Pancreas (tissue), 10 donors: Measurements from ENCODE around the gene KCNG2. TPM values are rescaled to one million over a fixed set of nuclear protein-coding genes. Genes with fewer than 3 reads are reported as not detected.

Experiments
- ATAC-seq, 4 donors: fragments of 200-7000 bp; cut with Tn5 transposase; one replicate each; pipeline versions ENCODE4 v1.8.0 to v1.9.1; 2020; ENCODE audit warnings: mild to moderate bottlenecking in 4 of 4, moderate library complexity in 4 of 4
- DNase-seq, 6 donors: peaks; one replicate each; pipeline ENCODE4 v3.0.0-alpha.2; 2020
- FAIRE-seq: peaks from 2 replicates; lab custom pipeline; 2012; peaks lifted over from hg19 to GRCh38; lab: Jason Lieb, UNC
- H3K27ac ChIP-seq, 4 donors: fragments of 200-600 bp; sonication (generic); 1 replicate in 3 of 4; 2 replicates in 1 of 4; pipeline versions ENCODE4 v1.5.0 to v1.8.0; 2020
- H3K27me3 ChIP-seq, 4 donors: fragments of 200-600 bp; one replicate each; pipeline ENCODE4 v1.8.0; 2021
- H3K36me3 ChIP-seq, 3 donors: fragments of 200-600 bp; sonication (generic) in 1 of 3; one replicate each; pipeline versions ENCODE4 v1.5.0 to v1.8.0; 2020 to 2021
- H3K4me1 ChIP-seq, 3 donors: fragments of 200-600 bp; one replicate each; pipeline ENCODE4 v1.8.0; 2021
- H3K4me3 ChIP-seq, 4 donors: fragments of 200-600 bp; sonication (generic) in 2 of 4; one replicate each; pipeline versions ENCODE4 v1.5.0 to v1.8.0; 2020 to 2021
- H3K9me3 ChIP-seq, 4 donors: fragments of 200-600 bp; one replicate each; pipeline ENCODE4 v1.8.0; 2021
- WGBS, 2 donors: extraction: QIAGEN DNeasy Blood & Tissue Kit; methylation state at CpG; one replicate each; pipeline ENCODE4 v1.1.7; 2013; 5-methylcytosine and 5-hydroxymethylcytosine counted together
- intact Hi-C, 3 donors: fragments of 100-400 bp; cut with DNase I; formaldehyde crosslinking; loops; one replicate each; pipeline versions ENCODE4 v1.11.1 to v1.14.2; 2022
- polyA plus RNA-seq, 2 donors: library from polyadenylated mRNA; stranded (reverse); fragments of 200-250 nt; gene quantifications; one replicate each; pipeline ENCODE4 v1.2.3, GENCODE V29; 2013
- total RNA-seq, 6 donors: library from RNA; stranded (reverse); fragmentation: NEBNext Ultra II Directional in 4 of 6; extraction: Animal tissue kit (Norgen Biotek cat#: 25700) in 4 of 6; gene quantifications; one replicate each; pipeline versions ENCODE4 v1.2.1 to v1.2.4, GENCODE V29; 2021 to 2023
- TF ChIP-seq, protein P1 (sequence below), 4 donors: fragments of 200-600 bp; sonication (generic) in 3 of 4; IDR thresholded peaks; one replicate each; pipeline versions ENCODE4 v1.5.0 to v1.8.0; 2021; ENCODE audit warnings: antibody characterized with exemption in 4 of 4
- donor health status: healthy with polysubstance abuse.
- donor health status: DM: no; HTN: no; CAD: no; lungs with moderate emphysema.
- donor health status: DM: no; HTN: no; CAD: no.
- donor health status: control.
- donor health status: control.
- donor health status: Bipolar disorder and iron deficiency.
- donor health status: DM: yes; HTN: yes; CAD: no.
- donor health status: DM: no; HTN: no; CAD: no.
- donor health status: DM: no; HTN: no; CAD: no.
- donor health status: DM: yes; HTN: yes; CAD: no.

Gene KCNG2
- total and polyA plus RNA-seq, 8 donors, result 0.12 to 0.22 (median 0.13) TPM; not detected in 5

DNA sequence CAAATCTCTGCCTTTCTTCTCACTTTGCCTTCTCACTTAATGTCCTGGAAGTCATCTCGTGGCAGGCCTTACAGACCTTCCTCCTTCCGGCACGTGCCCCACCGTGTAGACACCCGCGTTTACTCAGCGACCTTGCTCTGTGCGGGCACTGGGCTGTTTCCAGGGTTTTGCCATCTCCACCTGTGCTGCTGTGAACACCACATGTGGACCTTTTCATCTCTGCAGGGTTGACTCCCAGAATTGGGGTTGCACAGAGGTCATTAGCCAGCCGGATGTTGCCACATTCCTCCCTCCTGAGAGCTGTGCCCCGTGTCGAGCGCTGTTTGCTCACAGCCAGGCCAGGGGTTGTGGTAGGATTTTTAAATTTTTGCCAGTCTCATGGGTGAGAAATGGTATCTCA is 25.4 kb downstream of the KCNG2 start:
- intact Hi-C loops, result no loop called here
- Histone ChIP-seq H3K9me3 (no peaks in the 10 kb centered on the region), H3K27me3 (no peaks in the 10 kb centered on the region), H3K36me3 (no peaks in the 10 kb centered on the region), H3K4me3 (no peak overlapping the region), H3K27ac (no peak overlapping the region), H3K4me1 (no peaks in the 10 kb centered on the region)
- WGBS, 2 donors, result 50 to 58% methylated on average over 12 of the region's 12 CpGs
- TF ChIP-seq, protein P1, sequence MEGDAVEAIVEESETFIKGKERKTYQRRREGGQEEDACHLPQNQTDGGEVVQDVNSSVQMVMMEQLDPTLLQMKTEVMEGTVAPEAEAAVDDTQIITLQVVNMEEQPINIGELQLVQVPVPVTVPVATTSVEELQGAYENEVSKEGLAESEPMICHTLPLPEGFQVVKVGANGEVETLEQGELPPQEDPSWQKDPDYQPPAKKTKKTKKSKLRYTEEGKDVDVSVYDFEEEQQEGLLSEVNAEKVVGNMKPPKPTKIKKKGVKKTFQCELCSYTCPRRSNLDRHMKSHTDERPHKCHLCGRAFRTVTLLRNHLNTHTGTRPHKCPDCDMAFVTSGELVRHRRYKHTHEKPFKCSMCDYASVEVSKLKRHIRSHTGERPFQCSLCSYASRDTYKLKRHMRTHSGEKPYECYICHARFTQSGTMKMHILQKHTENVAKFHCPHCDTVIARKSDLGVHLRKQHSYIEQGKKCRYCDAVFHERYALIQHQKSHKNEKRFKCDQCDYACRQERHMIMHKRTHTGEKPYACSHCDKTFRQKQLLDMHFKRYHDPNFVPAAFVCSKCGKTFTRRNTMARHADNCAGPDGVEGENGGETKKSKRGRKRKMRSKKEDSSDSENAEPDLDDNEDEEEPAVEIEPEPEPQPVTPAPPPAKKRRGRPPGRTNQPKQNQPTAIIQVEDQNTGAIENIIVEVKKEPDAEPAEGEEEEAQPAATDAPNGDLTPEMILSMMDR (IDR thresholded peaks at IDR 0.05), result no peak
- DNase-seq, result no peak
- no peak for FAIRE-seq
- no peak for ATAC-seq

DNA sequence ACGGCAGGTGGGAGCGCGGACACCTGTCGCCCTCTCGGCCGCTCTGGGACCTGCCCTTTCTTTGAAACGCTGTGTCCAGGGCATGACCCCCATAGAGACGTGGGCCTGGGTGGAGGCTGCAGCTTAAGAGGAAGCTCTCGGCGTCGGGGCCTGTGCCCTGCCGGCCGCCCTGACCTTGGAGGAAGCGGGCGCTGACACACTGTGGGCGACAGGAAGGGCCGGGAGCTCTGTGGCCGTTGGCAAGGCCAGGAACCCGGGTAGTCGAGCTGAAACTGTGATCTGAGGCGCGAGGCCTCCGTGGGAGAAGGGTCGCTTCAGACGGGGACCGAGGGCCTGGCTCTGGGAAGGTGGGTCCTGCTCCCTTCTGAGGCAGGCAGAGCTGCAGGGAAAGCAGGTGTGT is 28.2 kb downstream of the KCNG2 start:
- intact Hi-C loops, result no loop called here
- WGBS, 2 donors, result 81 to 82% methylated on average over 26 of the region's 26 CpGs
- H3K4me3 ChIP-seq, result no peak overlapping the region
- no peaks in the 10 kb centered on the region for H3K27me3 ChIP-seq
- H3K4me1 ChIP-seq, result no peaks in the 10 kb centered on the region
- TF ChIP-seq, protein P1 (IDR thresholded peaks at IDR 0.05), result no peak
- DNase-seq (no peak), ATAC-seq (peak in 2 of 4 donors; percentile 40 to 43), FAIRE-seq (no peak)
- H3K36me3 ChIP-seq, result no peaks in the 10 kb centered on the region
- no peaks in the 10 kb centered on the region for H3K9me3 ChIP-seq
- no peak overlapping the region for H3K27ac ChIP-seq

DNA sequence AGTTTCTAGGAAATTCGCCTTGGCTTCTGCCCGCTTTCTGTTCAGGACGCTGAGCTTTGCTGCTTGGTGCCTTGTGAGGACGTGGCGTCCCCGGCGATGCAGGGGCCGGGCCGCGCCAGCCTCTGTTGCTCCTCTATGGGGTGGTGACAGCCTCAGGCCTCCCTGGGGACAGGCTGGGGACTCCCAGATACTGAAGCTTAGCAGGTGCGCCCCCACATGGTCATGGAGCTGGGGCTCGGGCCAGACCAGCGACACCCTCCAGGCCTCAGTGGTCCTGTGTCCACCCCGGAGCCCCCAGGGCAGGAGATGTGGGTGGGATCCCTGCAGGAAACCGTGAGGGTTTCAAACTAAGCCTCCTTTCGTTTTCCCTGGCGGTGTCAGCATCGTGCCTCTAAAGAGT is 29.2 kb downstream of the KCNG2 start:
- DNase-seq (no peak), FAIRE-seq (no peak), ATAC-seq (no peak)
- intact Hi-C loops, result no loop called here
- H3K4me3 ChIP-seq, result no peak overlapping the region
- no peaks in the 10 kb centered on the region for H3K36me3 ChIP-seq
- no peaks in the 10 kb centered on the region for H3K4me1 ChIP-seq
- no peaks in the 10 kb centered on the region for H3K9me3 ChIP-seq
- no peak overlapping the region for H3K27ac ChIP-seq
- H3K27me3 ChIP-seq, result no peaks in the 10 kb centered on the region
- 84 to 87% methylated on average over 18 of the region's 18 CpGs for WGBS, 2 donors
- TF ChIP-seq, protein P1 (IDR thresholded peaks at IDR 0.05), result no peak

DNA sequence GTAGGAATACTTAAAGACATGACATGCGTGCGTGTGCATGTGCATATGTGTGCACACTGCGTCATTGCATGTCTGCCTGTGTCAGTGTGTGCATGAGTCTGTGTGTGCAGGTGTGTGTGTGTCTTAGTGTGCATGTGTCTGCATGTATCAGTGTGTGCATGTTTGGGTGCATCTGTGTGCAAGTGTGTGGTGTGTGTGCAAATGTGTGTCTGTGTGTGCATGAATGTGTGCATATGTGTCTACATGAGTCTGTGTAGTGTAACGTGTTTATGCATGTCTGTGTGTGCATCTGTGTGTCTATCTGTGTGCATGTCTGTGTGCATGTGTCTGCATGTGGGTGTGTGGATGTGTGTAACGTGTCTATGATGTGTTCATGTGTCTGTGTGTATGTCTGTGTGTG is 30.5 kb downstream of the KCNG2 start:
- no peak for ATAC-seq
- no peaks in the 10 kb centered on the region for H3K27me3 ChIP-seq
- H3K4me1 ChIP-seq, result no peaks in the 10 kb centered on the region
- H3K4me3 ChIP-seq, result no peak overlapping the region
- no peaks in the 10 kb centered on the region for H3K36me3 ChIP-seq
- intact Hi-C loops, result no loop called here
- 89 to 92% methylated on average over 5 of the region's 5 CpGs for WGBS, 2 donors
- no peak for DNase-seq
- no peak for FAIRE-seq
- no peaks in the 10 kb centered on the region for H3K9me3 ChIP-seq
- TF ChIP-seq, protein P1 (IDR thresholded peaks at IDR 0.05), result no peak
- no peak overlapping the region for H3K27ac ChIP-seq

DNA sequence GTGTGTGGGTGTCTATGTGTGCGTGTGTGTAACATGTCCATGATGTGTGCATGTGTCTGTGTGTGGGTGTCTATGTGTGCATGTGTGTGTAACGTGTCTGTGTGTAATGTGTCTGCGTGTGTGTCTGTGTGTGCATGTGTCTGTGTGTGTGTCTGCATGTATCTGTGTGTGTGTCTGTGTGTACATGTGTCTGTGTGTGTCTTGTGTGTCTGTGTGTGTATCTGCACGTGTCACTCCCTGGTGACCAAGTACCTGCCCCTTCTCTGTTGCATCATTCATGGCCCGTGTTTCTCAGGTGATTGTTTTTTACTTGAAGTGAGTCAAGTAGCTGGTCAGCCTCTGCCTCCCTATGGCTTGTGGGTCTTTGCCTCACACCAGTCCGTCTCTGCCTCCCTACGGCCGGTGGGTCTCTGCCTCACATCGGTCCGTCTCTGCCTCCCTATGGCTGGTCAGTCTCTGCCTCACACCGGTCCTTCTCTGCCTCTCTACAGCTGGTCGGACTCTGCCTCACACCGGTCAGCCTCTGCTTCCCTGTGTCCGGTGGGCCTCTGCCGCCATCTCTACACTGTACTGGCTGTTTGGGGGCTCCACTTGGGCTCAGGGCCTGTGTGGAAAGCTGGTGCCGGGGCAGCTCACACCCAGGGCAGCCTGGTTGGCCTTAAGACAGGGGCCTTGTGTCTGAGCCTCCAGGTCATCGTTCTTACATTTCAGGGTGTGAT is 31.6 kb downstream of the KCNG2 start:
- 87 to 91% methylated on average over 17 of the region's 17 CpGs for WGBS, 2 donors
- no peaks in the 10 kb centered on the region for H3K27me3 ChIP-seq
- H3K4me1 ChIP-seq, result no peaks in the 10 kb centered on the region
- intact Hi-C loops, result no loop called here
- no peaks in the 10 kb centered on the region for H3K36me3 ChIP-seq
- H3K9me3 ChIP-seq, result no peaks in the 10 kb centered on the region
- H3K4me3 ChIP-seq, result no peak overlapping the region
- DNase-seq, result no peak
- no peak for FAIRE-seq
- no peak overlapping the region for H3K27ac ChIP-seq
- no peak for ATAC-seq
- TF ChIP-seq, protein P1 (IDR thresholded peaks at IDR 0.05), result no peak
